GM12878 (cell line): Measurements from ENCODE around the gene FREY1. TPM values are rescaled to one million over a fixed set of nuclear protein-coding genes. Genes with fewer than 3 reads are reported as not detected.

Source experiments
- ATAC-seq: fragments of 200-7000 bp; cut with Tn5 transposase; 3 replicates; pipeline ENCODE4 v1.9.1; 2020; ENCODE audit warnings: mild to moderate bottlenecking, moderate library complexity
- BruUV-seq: library from RNA; stranded (reverse); fragments of 400-500 nt; replicated peaks from 2 replicates; lab custom pipeline; 2021; lab: Mats Ljungman, UMichigan
- CTCF ChIA-PET: fragments of 300-600 bp; sonication (Branson Sonifier 250); formaldehyde crosslinking; extraction: SDS; loops from one replicate; lab custom pipeline; 2021; ENCODE audit warnings: inconsistent platforms; lab: Yijun Ruan, JAX
- POLR2A ChIA-PET: fragments of 350-600 bp; formaldehyde crosslinking; extraction: SDS; loops from one replicate; lab custom pipeline; 2021; ENCODE audit warnings: inconsistent platforms; lab: Charles Lee
- RAD21 ChIA-PET: fragments of 300-600 bp; sonication (Branson Sonifier 250); formaldehyde crosslinking; loops from one replicate; lab custom pipeline; 2023; ENCODE audit warnings: antibody characterized with exemption; ENCODE audit not compliant: unreplicated experiment; lab: Charles Lee
- SMC1A ChIA-PET: fragments of 300-600 bp; sonication (Branson Sonifier 250); formaldehyde crosslinking; loops from one replicate; lab custom pipeline; 2023; ENCODE audit not compliant: unreplicated experiment, uncharacterized antibody; lab: Charles Lee
- DNase-seq: peaks from one replicate; pipeline ENCODE4 v3.0.0-alpha.2; 2011; ENCODE audit warnings: low read depth, low spot score
- FAIRE-seq: peaks from 3 replicates; lab custom pipeline; 2011; peaks lifted over from hg19 to GRCh38; lab: Jason Lieb, UNC
- H2AFZ ChIP-seq: 2 replicates; pipeline ENCODE4 v1.6.0; 2011; ENCODE audit warnings: low read depth, low read length, control low read depth; ENCODE audit not compliant: control insufficient read depth
- H3K27ac ChIP-seq: 2 replicates; pipeline ENCODE4 v1.5.1; 2011; ENCODE audit warnings: control low read depth; ENCODE audit not compliant: control insufficient read depth, insufficient read depth
- H3K27me3 ChIP-seq, 2 experiments: replicated peaks in 1 of 2; 2 replicates each; pipeline versions ENCODE4 v1.6.0 to v1.6.1; 2011; ENCODE audit warnings: low read length in 1 of 2; ENCODE audit not compliant: control insufficient read depth in 2 of 2, insufficient read depth in 2 of 2
- H3K36me3 ChIP-seq, 2 experiments: 2 replicates each; pipeline ENCODE4 v1.5.1; 2011; ENCODE audit warnings: low read length in 1 of 2; ENCODE audit not compliant: control insufficient read depth in 2 of 2, insufficient read depth in 2 of 2
- H3K4me1 ChIP-seq: 2 replicates; pipeline ENCODE4 v1.6.1; 2011; ENCODE audit warnings: mild to moderate bottlenecking, low read length, moderate library complexity, mixed read lengths; ENCODE audit not compliant: control insufficient read depth, insufficient read depth
- H3K4me2 ChIP-seq: 2 replicates; pipeline ENCODE4 v1.6.0; 2011; ENCODE audit warnings: control low read depth; ENCODE audit not compliant: control insufficient read depth, insufficient read depth
- H3K4me3 ChIP-seq: fragments of 200-600 bp; sonication (generic); 2 replicates; pipeline ENCODE4 v1.5.1; 2016
- H3K79me2 ChIP-seq: 2 replicates; pipeline ENCODE4 v1.6.0; 2011; ENCODE audit warnings: low read length; ENCODE audit not compliant: control insufficient read depth, insufficient read depth
- H3K9ac ChIP-seq: 2 replicates; pipeline ENCODE4 v1.8.0; 2011; ENCODE audit warnings: low read length, control low read depth, mixed read lengths; ENCODE audit not compliant: control insufficient read depth, insufficient read depth
- H3K9me3 ChIP-seq: replicated peaks from 3 replicates; pipeline ENCODE4 v1.5.1; 2011; ENCODE audit warnings: mild to moderate bottlenecking, low read length; ENCODE audit not compliant: control insufficient read depth, insufficient read depth
- H4K20me1 ChIP-seq: 2 replicates; pipeline ENCODE4 v1.6.0; 2011; ENCODE audit not compliant: control insufficient read depth, insufficient read depth
- ASH2L ChIP-seq: fragments of 300-600, 200-600 bp; sonication (generic); IDR thresholded peaks from 2 replicates; pipeline ENCODE4 v1.6.1; 2017; ENCODE audit warnings: low read depth, mild to moderate bottlenecking, borderline replicate concordance
- CBX5 ChIP-seq: sonication (generic); IDR thresholded peaks from 2 replicates; pipeline ENCODE4 v1.6.1; 2016; ENCODE audit warnings: low read depth, moderate library complexity, mild to moderate bottlenecking, inconsistent platforms
- CREB1 ChIP-seq: IDR thresholded peaks from 2 replicates; pipeline ENCODE4 v1.6.1; 2012; ENCODE audit warnings: low read depth, mild to moderate bottlenecking, inconsistent platforms
- IKZF1 ChIP-seq: fragments of 450-650 bp; conservative IDR thresholded peaks from 2 replicates; pipeline ENCODE4 v1.6.1; 2017; ENCODE audit warnings: antibody characterized with exemption, mild to moderate bottlenecking
- MEF2B ChIP-seq: fragments of 450-650 bp; IDR thresholded peaks from 2 replicates; pipeline ENCODE4 v1.6.1; 2018; ENCODE audit warnings: mild to moderate bottlenecking, moderate library complexity; ENCODE audit not compliant: partially characterized antibody, poor library complexity, severe bottlenecking
- NFIC ChIP-seq: IDR thresholded peaks from 2 replicates; pipeline ENCODE4 v1.6.1; 2012; ENCODE audit warnings: low read depth, mild to moderate bottlenecking, inconsistent platforms, low read length, moderate library complexity
- NR2C2 ChIP-seq: IDR thresholded peaks from 2 replicates; pipeline ENCODE4 v1.6.1; 2011; ENCODE audit warnings: borderline replicate concordance, low read depth; ENCODE audit not compliant: control insufficient read depth, insufficient read length
- RCOR1 ChIP-seq: conservative IDR thresholded peaks from 2 replicates; pipeline ENCODE4 v1.6.1; 2012; ENCODE audit warnings: low read depth, low read length, improper control_type of control experiment
- WRNIP1 ChIP-seq: IDR thresholded peaks from 2 replicates; pipeline ENCODE4 v1.6.1; 2011; ENCODE audit warnings: low read depth, low read length, improper control_type of control experiment, borderline replicate concordance
- WGBS: methylation state at CpG from one replicate; pipeline ENCODE4 v1.1.6; 2016; ENCODE audit warnings: low lambda C conversion rate; ENCODE audit not compliant: insufficient replicate concordance, insufficient coverage; ENCODE audit errors: missing lambda C conversion rate; 5-methylcytosine and 5-hydroxymethylcytosine counted together
- in situ Hi-C: fragments of 300-500 bp; cut with MboI; formaldehyde crosslinking; loops from 9 replicates; pipeline ENCODE4 v1.14.3; 2018; ENCODE audit warnings: mixed read lengths
- intact Hi-C: fragments of 100-400 bp; cut with micrococcal nuclease; formaldehyde crosslinking; loops from one replicate; pipeline ENCODE4 v1.14.2; 2022; ENCODE audit not compliant: unreplicated experiment
- polyA plus RNA-seq, 11 experiments: library from polyadenylated mRNA; depleted of rRNA in 4 of 11; unstranded in 6 of 11; stranded (reverse) in 5 of 11; fragments of >200 nt; fragmentation: Nextera tagmentation in 4 of 11; fragmentation: Illumina TruSeq in 1 of 11; extraction: Ambion mirVana in 4 of 11; extraction: Trizol in 1 of 11; gene quantifications; 1 replicate in 1 of 11; 2 replicates in 10 of 11; pipeline versions ENCODE4 v1.2.1 to v1.2.3, GENCODE V29; 2011 to 2016; ENCODE audit warnings: inconsistent platforms in 2 of 11, missing spikeins in 2 of 11, low read depth in 1 of 11
- total RNA-seq, 4 experiments: library from RNA; depleted of rRNA in 3 of 4; stranded (reverse); fragments of >200 nt in 3 of 4; fragmentation: Illumina TruSeq in 1 of 4; extraction: Trizol in 1 of 4; gene quantifications; 2 replicates each; pipeline versions ENCODE4 v1.2.1 to v1.2.3, GENCODE V29; 2013 to 2021
- TF ChIP-seq, protein P1 (sequence below): fragments of 450-650 bp; IDR thresholded peaks from 2 replicates; pipeline ENCODE4 v1.6.1; 2017; ENCODE audit warnings: mild to moderate bottlenecking, low read depth, inconsistent platforms; ENCODE audit not compliant: poor library complexity, severe bottlenecking
- TF ChIP-seq, protein P2 (sequence below), 3 experiments: IDR thresholded peaks in 2 of 3; conservative IDR thresholded peaks in 1 of 3; 2 replicates each; pipeline ENCODE4 v1.5.1; 2011; ENCODE audit warnings: low read depth in 3 of 3, low read length in 3 of 3, mild to moderate bottlenecking in 3 of 3, control low read depth in 2 of 3, moderate library complexity in 2 of 3, inconsistent platforms in 1 of 3, mixed read lengths in 1 of 3; ENCODE audit not compliant: control insufficient read depth in 2 of 3, insufficient read depth in 1 of 3; ENCODE audit errors: extremely low read depth in 1 of 3
- TF ChIP-seq, protein P3 (sequence below): fragments of 450-650 bp; IDR thresholded peaks from 2 replicates; pipeline ENCODE4 v1.6.1; 2016; ENCODE audit warnings: mild to moderate bottlenecking
- TF ChIP-seq, protein P4 (sequence below): fragments of 450-650 bp; conservative IDR thresholded peaks from 2 replicates; pipeline ENCODE4 v1.6.1; 2017; ENCODE audit warnings: mild to moderate bottlenecking, moderate library complexity

The FREY1 gene
- total and polyA plus RNA-seq, 10 of the 15 experiments (the other 5 are each of a cell fraction or from before 2014, with no cell fraction given) = 0.13 to 1.7 (median 0.39) TPM; not detected in 3

DNA sequence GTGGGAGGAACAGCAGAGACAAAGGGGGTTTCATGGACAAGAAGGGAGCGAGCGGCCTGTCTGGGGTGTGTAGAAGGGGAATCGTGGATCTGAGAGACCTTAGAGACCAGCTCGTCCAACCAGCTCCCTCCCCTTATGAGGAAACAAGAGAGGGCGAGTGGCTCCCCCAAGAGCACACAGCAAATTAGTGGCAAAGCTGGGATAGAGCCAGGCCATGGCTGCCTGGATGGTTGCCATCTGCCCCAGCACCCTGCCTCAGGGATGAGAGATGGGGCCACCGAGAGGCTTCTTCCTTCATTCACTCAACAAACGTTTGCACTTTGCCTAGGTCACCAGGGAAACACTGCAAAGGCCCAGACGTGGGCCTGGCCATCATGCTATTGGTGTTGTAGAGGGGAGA, 17.5 kb downstream of the FREY1 start (continued):
- TF ChIP-seq, protein P1, sequence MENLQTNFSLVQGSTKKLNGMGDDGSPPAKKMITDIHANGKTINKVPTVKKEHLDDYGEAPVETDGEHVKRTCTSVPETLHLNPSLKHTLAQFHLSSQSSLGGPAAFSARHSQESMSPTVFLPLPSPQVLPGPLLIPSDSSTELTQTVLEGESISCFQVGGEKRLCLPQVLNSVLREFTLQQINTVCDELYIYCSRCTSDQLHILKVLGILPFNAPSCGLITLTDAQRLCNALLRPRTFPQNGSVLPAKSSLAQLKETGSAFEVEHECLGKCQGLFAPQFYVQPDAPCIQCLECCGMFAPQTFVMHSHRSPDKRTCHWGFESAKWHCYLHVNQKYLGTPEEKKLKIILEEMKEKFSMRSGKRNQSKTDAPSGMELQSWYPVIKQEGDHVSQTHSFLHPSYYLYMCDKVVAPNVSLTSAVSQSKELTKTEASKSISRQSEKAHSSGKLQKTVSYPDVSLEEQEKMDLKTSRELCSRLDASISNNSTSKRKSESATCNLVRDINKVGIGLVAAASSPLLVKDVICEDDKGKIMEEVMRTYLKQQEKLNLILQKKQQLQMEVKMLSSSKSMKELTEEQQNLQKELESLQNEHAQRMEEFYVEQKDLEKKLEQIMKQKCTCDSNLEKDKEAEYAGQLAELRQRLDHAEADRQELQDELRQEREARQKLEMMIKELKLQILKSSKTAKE = no peak
- no peak for TF ChIP-seq IKZF1
- TF ChIP-seq MEF2B = no peak
- TF ChIP-seq RCOR1 = no peak
- TF ChIP-seq, protein P2, sequence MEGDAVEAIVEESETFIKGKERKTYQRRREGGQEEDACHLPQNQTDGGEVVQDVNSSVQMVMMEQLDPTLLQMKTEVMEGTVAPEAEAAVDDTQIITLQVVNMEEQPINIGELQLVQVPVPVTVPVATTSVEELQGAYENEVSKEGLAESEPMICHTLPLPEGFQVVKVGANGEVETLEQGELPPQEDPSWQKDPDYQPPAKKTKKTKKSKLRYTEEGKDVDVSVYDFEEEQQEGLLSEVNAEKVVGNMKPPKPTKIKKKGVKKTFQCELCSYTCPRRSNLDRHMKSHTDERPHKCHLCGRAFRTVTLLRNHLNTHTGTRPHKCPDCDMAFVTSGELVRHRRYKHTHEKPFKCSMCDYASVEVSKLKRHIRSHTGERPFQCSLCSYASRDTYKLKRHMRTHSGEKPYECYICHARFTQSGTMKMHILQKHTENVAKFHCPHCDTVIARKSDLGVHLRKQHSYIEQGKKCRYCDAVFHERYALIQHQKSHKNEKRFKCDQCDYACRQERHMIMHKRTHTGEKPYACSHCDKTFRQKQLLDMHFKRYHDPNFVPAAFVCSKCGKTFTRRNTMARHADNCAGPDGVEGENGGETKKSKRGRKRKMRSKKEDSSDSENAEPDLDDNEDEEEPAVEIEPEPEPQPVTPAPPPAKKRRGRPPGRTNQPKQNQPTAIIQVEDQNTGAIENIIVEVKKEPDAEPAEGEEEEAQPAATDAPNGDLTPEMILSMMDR (IDR thresholded peaks at IDR 0.05 in 2 of 3, conservative IDR thresholded peaks at IDR 0.05 in 1 of 3; ENCODE audit: control insufficient read depth in 2 of 3, extremely low read depth in 1 of 3, insufficient read depth in 1 of 3, low read depth in 3 of 3, low read length in 3 of 3) = no peak

DNA sequence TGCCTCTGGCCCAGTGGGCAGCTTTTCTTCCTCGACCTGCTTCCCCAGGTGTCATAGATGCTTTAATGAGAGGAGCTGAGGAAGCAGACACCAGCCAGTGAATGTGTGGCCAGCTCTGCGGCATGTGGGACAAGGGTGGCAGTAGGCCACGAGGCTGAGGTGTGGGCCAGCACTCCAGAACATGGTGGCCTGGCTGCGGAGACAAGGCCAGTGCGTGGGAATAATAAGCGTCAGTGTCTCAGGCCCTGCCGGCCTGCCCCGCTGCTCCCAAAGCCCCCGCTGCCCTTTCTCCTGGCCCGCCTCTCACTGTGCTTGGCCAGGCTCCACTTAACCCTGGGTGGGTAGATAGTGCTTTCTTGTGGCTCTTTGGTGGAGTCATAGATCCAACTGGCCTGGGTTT, 19.5 kb downstream of the FREY1 start:
- H3K4me2 ChIP-seq = no peak overlapping the region
- H4K20me1 ChIP-seq = peaks cover 3% of the 10 kb centered on the region; the same call in 1 of the 2 replicates
- FAIRE-seq (no peak), ATAC-seq (no peak), DNase-seq (no peak)
- H3K9ac ChIP-seq = no peak overlapping the region
- no peaks in the 10 kb centered on the region for H3K9me3 ChIP-seq
- ChIA-PET POLR2A (no interaction called here), CTCF (no interaction called here), SMC1A (no interaction called here), RAD21 (no interaction called here)
- no peak overlapping the region for H3K27ac ChIP-seq
- no peaks in the 10 kb centered on the region for H3K36me3 ChIP-seq
- no peak overlapping the region for H2AFZ ChIP-seq
- intact Hi-C loops = no loop called here
- H3K4me1 ChIP-seq = no peaks in the 10 kb centered on the region
- in situ Hi-C loops = no loop called here
- H3K4me3 ChIP-seq = no peak overlapping the region
- no peaks in the 10 kb centered on the region for H3K27me3 ChIP-seq
- no TSS peak for BruUV-seq
- WGBS = 81% methylated on average over 10 of the region's 10 CpGs
- H3K79me2 ChIP-seq = no peaks in the 10 kb centered on the region
- TF ChIP-seq, protein P3, sequence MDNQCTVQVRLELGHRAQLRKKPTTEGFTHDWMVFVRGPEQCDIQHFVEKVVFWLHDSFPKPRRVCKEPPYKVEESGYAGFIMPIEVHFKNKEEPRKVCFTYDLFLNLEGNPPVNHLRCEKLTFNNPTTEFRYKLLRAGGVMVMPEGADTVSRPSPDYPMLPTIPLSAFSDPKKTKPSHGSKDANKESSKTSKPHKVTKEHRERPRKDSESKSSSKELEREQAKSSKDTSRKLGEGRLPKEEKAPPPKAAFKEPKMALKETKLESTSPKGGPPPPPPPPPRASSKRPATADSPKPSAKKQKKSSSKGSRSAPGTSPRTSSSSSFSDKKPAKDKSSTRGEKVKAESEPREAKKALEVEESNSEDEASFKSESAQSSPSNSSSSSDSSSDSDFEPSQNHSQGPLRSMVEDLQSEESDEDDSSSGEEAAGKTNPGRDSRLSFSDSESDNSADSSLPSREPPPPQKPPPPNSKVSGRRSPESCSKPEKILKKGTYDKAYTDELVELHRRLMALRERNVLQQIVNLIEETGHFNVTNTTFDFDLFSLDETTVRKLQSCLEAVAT = no peak
- TF ChIP-seq, protein P4, sequence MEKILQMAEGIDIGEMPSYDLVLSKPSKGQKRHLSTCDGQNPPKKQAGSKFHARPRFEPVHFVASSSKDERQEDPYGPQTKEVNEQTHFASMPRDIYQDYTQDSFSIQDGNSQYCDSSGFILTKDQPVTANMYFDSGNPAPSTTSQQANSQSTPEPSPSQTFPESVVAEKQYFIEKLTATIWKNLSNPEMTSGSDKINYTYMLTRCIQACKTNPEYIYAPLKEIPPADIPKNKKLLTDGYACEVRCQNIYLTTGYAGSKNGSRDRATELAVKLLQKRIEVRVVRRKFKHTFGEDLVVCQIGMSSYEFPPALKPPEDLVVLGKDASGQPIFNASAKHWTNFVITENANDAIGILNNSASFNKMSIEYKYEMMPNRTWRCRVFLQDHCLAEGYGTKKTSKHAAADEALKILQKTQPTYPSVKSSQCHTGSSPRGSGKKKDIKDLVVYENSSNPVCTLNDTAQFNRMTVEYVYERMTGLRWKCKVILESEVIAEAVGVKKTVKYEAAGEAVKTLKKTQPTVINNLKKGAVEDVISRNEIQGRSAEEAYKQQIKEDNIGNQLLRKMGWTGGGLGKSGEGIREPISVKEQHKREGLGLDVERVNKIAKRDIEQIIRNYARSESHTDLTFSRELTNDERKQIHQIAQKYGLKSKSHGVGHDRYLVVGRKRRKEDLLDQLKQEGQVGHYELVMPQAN = no peak
- TF ChIP-seq ASH2L (no peak), NFIC (no peak), NR2C2 (no peak), CBX5 (no peak), CREB1 (no peak), WRNIP1 (no peak)
